Astrocyte of the hippocampus (primary cell): ENCODE data around the gene RNF175.
A peak's percentile ranks its signal among the peaks of the same experiment; 100 is the strongest.

Experiments used
- DNase-seq: peaks from one replicate; pipeline ENCODE4 v3.0.0; 2011; ENCODE audit warnings: low read depth, low spot score

RNF175 gene

DNA sequence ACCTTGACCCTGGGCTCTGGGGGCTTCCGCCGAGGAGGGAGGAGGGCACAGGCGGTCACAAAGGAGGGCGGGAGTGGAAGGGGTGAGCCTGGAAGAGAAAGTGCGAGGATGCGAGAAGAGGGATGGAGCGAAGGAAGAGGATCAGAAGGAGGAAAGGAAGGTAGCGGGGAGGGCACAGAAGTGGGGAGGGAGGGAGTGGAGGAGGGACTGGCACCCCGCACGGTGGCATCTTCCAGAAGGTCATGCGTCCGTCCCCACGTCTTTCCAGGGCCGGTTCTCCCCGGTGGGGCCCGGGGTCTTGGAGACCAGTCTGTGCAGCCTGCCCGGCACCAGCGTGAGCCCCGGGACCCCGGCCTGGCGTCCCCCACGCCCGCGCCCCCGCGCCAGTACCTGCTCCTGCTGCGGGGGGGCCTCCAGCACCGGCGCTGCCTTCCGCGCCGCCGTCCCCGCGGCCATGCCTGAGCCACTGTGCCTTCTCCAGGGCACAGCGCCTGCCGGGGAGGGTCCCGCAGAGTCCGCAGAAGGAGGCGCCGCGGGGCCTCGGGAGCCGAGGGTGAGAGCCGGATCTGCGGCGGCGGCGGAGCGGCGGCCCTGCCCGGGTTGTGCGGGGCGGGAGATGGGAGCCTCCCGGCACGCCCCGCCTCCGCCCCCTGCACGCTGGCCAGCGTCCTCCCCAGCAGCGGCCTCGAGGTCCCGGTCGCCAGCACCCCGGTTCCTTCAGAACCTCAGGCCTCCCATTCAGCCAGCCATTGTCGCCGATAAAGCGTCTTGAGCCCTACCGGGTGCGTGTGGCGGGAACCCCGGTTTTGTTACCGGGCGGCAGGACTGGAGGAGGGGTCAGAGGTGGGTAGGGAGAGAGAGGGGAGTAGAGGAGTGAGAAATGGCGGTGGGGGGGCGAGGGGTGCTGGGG, at the start of gene RNF175:
Gene RNF175 (minus strand): TSS at position 618 of the 910 bp plus-strand sequence. CDS start 162 bp downstream, at position 456.
- DNase-seq, result peak; percentile 59

DNA sequence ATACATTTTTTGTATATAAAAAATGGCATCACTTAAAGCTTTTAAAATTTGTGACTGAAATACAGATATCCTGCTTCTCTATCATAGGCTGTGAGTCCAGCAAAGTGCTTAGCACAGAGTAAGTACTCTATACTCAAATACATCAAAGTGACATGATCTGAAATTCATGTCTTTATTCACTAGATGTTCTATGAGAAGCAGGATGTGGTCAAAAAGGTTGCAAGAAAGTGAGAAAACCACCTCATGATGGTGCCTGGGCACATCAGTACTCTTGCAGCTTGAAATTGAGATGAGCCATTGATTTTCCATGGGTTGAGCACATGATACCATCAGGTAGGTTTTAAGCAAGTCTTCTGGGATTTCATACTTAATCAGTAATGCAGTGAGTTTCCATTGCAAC, 49.5 kb upstream of the RNF175 start:
- DNase-seq, result no peak

GRCh38 chr4:153808175-153808574, 48.4 kb upstream of the RNF175 start:
- peak; percentile 48 for DNase-seq

DNA sequence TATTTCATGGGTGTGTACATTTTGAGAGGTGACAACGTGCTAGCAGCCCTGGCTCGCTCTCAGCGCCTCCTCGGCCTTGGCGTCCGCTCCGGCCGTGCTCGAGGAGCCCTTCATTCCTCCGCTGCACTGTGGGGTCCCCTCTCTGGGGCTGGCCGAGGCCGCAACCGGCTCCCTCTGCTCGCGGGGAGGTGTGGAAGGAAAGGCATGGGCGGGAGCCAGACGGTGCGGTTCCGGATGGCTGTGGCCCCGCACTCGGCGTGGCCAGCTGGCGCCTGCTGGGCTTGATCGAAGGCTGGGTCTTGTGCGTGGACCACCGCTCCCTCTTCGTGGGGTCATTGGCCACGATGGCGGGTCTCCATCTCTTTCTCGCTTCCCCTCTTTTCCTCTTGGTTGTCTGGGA, 46.2 kb upstream of the RNF175 start:
- DNase-seq, result no peak

- peak; percentile 38 for DNase-seq
Observed at GRCh38 chr4:153804722-153805121, 44.9 kb upstream of the RNF175 start.

DNA sequence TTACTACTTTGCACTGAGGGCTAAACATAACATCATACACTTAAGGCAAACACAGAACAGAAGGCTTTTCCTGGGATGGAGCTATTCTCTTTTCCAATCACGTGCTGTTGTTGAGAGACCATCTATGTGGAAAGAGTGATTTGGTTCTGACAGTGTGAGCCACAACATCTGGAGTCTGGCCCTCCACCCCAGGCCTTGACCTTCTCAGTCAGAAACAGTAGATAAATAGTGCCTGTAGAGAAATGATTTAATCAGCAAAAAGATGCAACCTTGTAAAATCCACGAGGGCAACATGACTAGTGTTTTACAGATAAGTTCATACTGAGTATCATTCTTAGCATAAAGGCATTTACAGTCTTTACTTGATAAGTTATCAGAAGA, 39.9 kb upstream of the RNF175 start:
- DNase-seq, result no peak

DNA sequence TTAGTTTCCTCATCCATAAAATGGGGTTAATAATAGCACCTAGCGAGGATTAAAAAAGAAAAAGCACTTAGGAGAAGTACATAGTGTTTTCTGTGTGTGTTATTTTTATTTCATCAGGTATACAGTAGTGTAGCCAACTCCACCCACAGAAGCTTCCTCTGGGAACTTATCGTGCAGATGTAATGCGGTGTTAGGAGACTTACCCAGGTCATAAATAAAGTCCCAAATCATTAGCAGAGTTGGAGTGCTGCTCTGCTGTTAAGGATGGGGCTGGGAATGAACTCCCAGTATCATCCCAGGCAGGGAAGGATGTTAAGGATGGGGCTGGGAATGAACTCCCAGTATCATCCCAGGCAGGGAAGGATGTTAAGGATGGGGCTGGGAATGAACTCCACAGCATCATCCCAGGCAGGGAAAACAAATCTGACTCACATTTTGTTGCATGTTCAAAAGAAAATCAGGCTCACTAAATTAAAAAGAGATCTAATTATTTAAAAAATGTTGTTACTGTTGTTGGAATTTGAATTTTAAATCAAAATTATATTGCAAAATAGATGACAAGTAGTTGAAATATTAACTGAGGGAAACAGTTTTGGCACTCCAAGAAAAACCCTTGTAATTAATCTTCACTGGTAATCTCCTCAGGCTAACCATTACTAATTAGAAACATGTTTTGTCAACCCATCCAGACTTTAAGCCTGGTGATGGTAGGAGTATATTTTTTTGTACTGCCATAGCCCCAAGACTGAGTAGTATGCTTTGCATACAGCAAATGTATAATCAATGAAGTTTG, 39.3 kb upstream of the RNF175 start:
- DNase-seq, result no peak

- no peak for DNase-seq
Observed at GRCh38 chr4:153798420-153798819, 38.6 kb upstream of the RNF175 start.

DNA sequence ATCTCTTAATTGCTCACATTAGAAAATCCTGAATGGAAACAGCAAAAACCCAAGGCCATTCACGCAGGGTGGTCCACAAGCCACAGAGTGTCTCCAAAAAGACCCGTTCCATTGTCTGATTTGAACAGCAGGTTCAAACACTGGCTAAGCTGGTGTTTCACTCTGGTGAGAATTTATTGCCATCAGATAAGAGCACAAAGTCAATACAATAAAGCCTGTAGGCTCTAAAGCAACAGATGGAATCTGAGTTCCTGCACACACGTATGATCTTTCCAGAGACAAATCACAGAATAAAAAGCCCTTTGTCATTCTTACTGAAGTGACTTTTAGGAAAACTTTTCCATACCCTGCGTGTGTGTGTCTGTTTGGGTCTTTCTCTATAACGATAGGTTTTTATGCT, 34.2 kb upstream of the RNF175 start:
- no peak for DNase-seq

- no peak for DNase-seq
Observed at GRCh38 chr4:153792618-153793247, 32.9 kb upstream of the RNF175 start.

GRCh38 chr4:153791746-153792617, 32.2 kb upstream of the RNF175 start:
- DNase-seq, result peak; percentile 91

DNA sequence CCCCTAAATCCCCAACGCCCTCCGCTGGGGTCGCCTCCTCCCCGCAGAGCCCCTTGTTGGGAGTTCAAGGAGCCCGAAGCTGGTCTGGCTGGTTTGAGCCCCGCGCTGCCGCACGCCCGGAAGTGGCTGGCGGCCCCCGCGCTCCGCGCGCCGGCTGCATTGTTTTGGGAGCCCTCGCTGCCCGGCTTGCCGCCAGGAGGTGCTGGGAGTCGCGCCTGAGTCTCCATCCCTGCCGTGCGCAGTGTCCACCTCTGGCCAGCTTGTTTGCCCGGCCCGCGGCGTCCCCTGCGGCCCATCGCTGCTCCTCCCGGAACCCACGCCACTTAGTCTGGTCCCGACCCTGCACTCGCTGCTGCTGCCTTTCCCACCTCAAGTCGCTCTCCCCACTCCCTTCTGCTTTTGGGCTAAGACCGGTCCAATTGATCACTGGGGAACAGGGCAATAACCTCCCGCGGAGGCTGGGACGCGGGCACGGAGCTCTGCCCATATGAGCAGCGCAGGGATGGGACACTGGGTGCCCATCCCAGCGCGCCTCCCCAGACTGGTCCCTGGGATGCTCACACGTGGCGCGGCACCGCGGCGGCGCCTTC, 31.2 kb upstream of the RNF175 start:
- DNase-seq, result peak; percentile 80

- DNase-seq, result peak; percentile 34
Observed at GRCh38 chr4:153790500-153790865, 30.7 kb upstream of the RNF175 start.

- peak; percentile 62 for DNase-seq
Observed at GRCh38 chr4:153789741-153790499, 30.1 kb upstream of the RNF175 start.

- peak; percentile 82 for DNase-seq
Observed at GRCh38 chr4:153788413-153789276, 28.8 kb upstream of the RNF175 start, which contains the start of gene SFRP2. TSS of gene SFRP2 (minus strand) at chr4:153789083. CDS start at chr4:153788835, 248 bp downstream.

DNA sequence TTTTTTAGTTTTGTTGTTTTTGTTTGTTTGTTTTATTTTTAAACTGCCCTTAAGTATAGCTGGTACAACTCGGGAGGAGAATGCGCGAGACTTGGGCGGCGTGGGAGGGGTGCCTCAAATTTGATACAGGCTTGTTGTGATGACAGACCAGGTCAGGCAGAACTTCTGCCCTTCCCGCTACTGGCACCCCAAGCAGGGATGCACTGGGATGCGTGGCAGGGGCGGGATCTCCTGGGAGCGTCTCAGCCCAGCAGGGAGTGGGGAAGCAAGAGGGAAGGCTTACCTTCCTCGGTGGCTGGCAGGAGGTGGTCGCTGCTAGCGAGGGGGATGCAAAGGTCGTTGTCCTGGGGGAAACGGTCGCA, 28.2 kb upstream of the RNF175 start:
- peak; percentile 33 for DNase-seq

- DNase-seq, result peak; percentile 26
Observed at GRCh38 chr4:153787575-153787974, 27.8 kb upstream of the RNF175 start.

- no peak for DNase-seq
Observed at GRCh38 chr4:153787061-153787560, 27.3 kb upstream of the RNF175 start.
